Pancreas (tissue), 10 donors: ENCODE data around the gene NFIX. TPM values are rescaled to one million over a fixed set of nuclear protein-coding genes. Genes with fewer than 3 reads are reported as not detected.

Experiments used
- ATAC-seq, 4 donors: fragments of 200-7000 bp; cut with Tn5 transposase; one replicate each; pipeline versions ENCODE4 v1.8.0 to v1.9.1; 2020; ENCODE audit warnings: mild to moderate bottlenecking in 4 of 4, moderate library complexity in 4 of 4
- DNase-seq, 6 donors: peaks; one replicate each; pipeline ENCODE4 v3.0.0-alpha.2; 2020
- FAIRE-seq: peaks from 2 replicates; lab custom pipeline; 2012; peaks lifted over from hg19 to GRCh38; lab: Jason Lieb, UNC
- H3K27ac ChIP-seq, 4 donors: fragments of 200-600 bp; sonication (generic); 1 replicate in 3 of 4; 2 replicates in 1 of 4; pipeline versions ENCODE4 v1.5.0 to v1.8.0; 2020
- H3K27me3 ChIP-seq, 4 donors: fragments of 200-600 bp; one replicate each; pipeline ENCODE4 v1.8.0; 2021
- H3K36me3 ChIP-seq, 3 donors: fragments of 200-600 bp; sonication (generic) in 1 of 3; one replicate each; pipeline versions ENCODE4 v1.5.0 to v1.8.0; 2020 to 2021
- H3K4me1 ChIP-seq, 3 donors: fragments of 200-600 bp; one replicate each; pipeline ENCODE4 v1.8.0; 2021
- H3K4me3 ChIP-seq, 4 donors: fragments of 200-600 bp; sonication (generic) in 2 of 4; one replicate each; pipeline versions ENCODE4 v1.5.0 to v1.8.0; 2020 to 2021
- H3K9me3 ChIP-seq, 4 donors: fragments of 200-600 bp; one replicate each; pipeline ENCODE4 v1.8.0; 2021
- CTCF ChIP-seq, 4 donors: fragments of 200-600 bp; sonication (generic) in 3 of 4; IDR thresholded peaks; one replicate each; pipeline versions ENCODE4 v1.5.0 to v1.8.0; 2021; ENCODE audit warnings: antibody characterized with exemption in 4 of 4
- WGBS, 2 donors: extraction: QIAGEN DNeasy Blood & Tissue Kit; methylation state at CpG; one replicate each; pipeline ENCODE4 v1.1.7; 2013; 5-methylcytosine and 5-hydroxymethylcytosine counted together
- intact Hi-C, 3 donors: fragments of 100-400 bp; cut with DNase I; formaldehyde crosslinking; loops; one replicate each; pipeline versions ENCODE4 v1.11.1 to v1.14.2; 2022
- polyA plus RNA-seq, 2 donors: library from polyadenylated mRNA; stranded (reverse); fragments of 200-250 nt; gene quantifications; one replicate each; pipeline ENCODE4 v1.2.3, GENCODE V29; 2013
- total RNA-seq, 6 donors: library from RNA; stranded (reverse); fragmentation: NEBNext Ultra II Directional in 4 of 6; extraction: Animal tissue kit (Norgen Biotek cat#: 25700) in 4 of 6; gene quantifications; one replicate each; pipeline versions ENCODE4 v1.2.1 to v1.2.4, GENCODE V29; 2021 to 2023
- donor health status: healthy with polysubstance abuse.
- donor health status: DM: no; HTN: no; CAD: no; lungs with moderate emphysema.
- donor health status: DM: no; HTN: no; CAD: no.
- donor health status: control.
- donor health status: control.
- donor health status: Bipolar disorder and iron deficiency.
- donor health status: DM: yes; HTN: yes; CAD: no.
- donor health status: DM: no; HTN: no; CAD: no.
- donor health status: DM: no; HTN: no; CAD: no.
- donor health status: DM: yes; HTN: yes; CAD: no.

The NFIX gene
- total and polyA plus RNA-seq, 8 donors, result 8.3 to 45.1 (median 32.7) TPM

GRCh38 chr19:13029893-13030292, 34.6 kb downstream of the NFIX start:
- no peak for TF ChIP-seq CTCF (IDR thresholded peaks at IDR 0.05)
- intact Hi-C loops, result loop anchor here in 1 of 3 donors (5.0 kb wide), 1 partner anchor 43 kb away; no protein-coding TSS in a partner anchor
- H3K27ac ChIP-seq, result no peak overlapping the region
- FAIRE-seq, result no peak
- no peak for ATAC-seq
- H3K27me3 ChIP-seq, result no peaks in the 10 kb centered on the region
- H3K4me1 ChIP-seq, result peaks cover 12 to 36% (median 34%) of the 10 kb centered on the region in 3 donors
- 72 to 77% methylated on average over 10 of the region's 10 CpGs for WGBS, 2 donors
- DNase-seq, result no peak
- no peak overlapping the region for H3K4me3 ChIP-seq
- H3K9me3 ChIP-seq, result no peaks in the 10 kb centered on the region
- no peaks in the 10 kb centered on the region for H3K36me3 ChIP-seq

GRCh38 chr19:13031917-13032623, 36.8 kb downstream of the NFIX start:
- H3K27me3 ChIP-seq, result no peaks in the 10 kb centered on the region
- intact Hi-C loops, result loop anchor here in 1 of 3 donors (5.0 kb wide), 1 partner anchor 45 kb away; no protein-coding TSS in a partner anchor
- 57 to 64% methylated on average over 11 to 12 of the region's 12 CpGs for WGBS, 2 donors
- H3K27ac ChIP-seq, result peak overlapping the region in 3 of 4 donors; percentile 37 to 52 (median 39)
- no peaks in the 10 kb centered on the region for H3K9me3 ChIP-seq
- FAIRE-seq (no peak), DNase-seq (no peak), ATAC-seq (no peak)
- TF ChIP-seq CTCF (IDR thresholded peaks at IDR 0.05), result no peak
- H3K4me1 ChIP-seq, result peaks cover 5 to 34% (median 34%) of the 10 kb centered on the region in 3 donors
- no peak overlapping the region for H3K4me3 ChIP-seq
- H3K36me3 ChIP-seq, result no peaks in the 10 kb centered on the region

- H3K36me3 ChIP-seq, result no peaks in the 10 kb centered on the region
- ATAC-seq, result no peak
- 90 to 92% methylated on average over 13 of the region's 13 CpGs for WGBS, 2 donors
- no peaks in the 10 kb centered on the region for H3K27me3 ChIP-seq
- intact Hi-C loops, result loop anchor here in 1 of 3 donors (5.0 kb wide), 1 partner anchor 46 kb away; no protein-coding TSS in a partner anchor
- no peak for TF ChIP-seq CTCF (IDR thresholded peaks at IDR 0.05)
- no peak overlapping the region for H3K4me3 ChIP-seq
- DNase-seq, result no peak
- FAIRE-seq, result no peak
- no peaks in the 10 kb centered on the region for H3K9me3 ChIP-seq
- H3K27ac ChIP-seq, result peak overlapping the region in 2 of 4 donors; percentile 37 to 52
- H3K4me1 ChIP-seq, result peaks cover 5 to 34% (median 31%) of the 10 kb centered on the region in 3 donors
Measured at GRCh38 chr19:13032837-13033236, 37.6 kb downstream of the NFIX start.

GRCh38 chr19:13033244-13033643, 38.0 kb downstream of the NFIX start:
- H3K4me1 ChIP-seq, result peaks cover 5 to 37% (median 31%) of the 10 kb centered on the region in 3 donors
- 90 to 97% methylated on average over 1 of the region's 1 CpG for WGBS, 2 donors
- no peaks in the 10 kb centered on the region for H3K27me3 ChIP-seq
- TF ChIP-seq CTCF (IDR thresholded peaks at IDR 0.05), result no peak
- intact Hi-C loops, result loop anchor here in 1 of 3 donors (5.0 kb wide), 1 partner anchor 46 kb away; no protein-coding TSS in a partner anchor
- no peak for FAIRE-seq
- H3K4me3 ChIP-seq, result no peak overlapping the region
- no peaks in the 10 kb centered on the region for H3K9me3 ChIP-seq
- ATAC-seq, result no peak
- peak overlapping the region in 2 of 4 donors; percentile 50 to 61 for H3K27ac ChIP-seq
- DNase-seq, result no peak
- no peaks in the 10 kb centered on the region for H3K36me3 ChIP-seq
